G401 (cell line): ENCODE results near the gene PRR5L. TPM values are rescaled to one million over a fixed set of nuclear protein-coding genes. Genes with fewer than 3 reads are reported as not detected.
"Not testable (repeated sequence)": the region's sequence is repeated elsewhere in the genome, so short reads cannot be mapped to it uniquely, and the experiment has no call there.

Experiments used
- DNase-seq: peaks from one replicate; pipeline ENCODE4 v3.0.0-alpha.2; 2015; ENCODE audit warnings: low spot score
- in situ Hi-C: cut with HindIII; loops from 2 replicates; pipeline ENCODE4 v1.10.0; 2016; ENCODE audit warnings: low sequenced_read_pairs, mixed read lengths
- total RNA-seq: library from RNA; depleted of rRNA; stranded (reverse); fragments of >200 nt; shearing (Covaris generic); gene quantifications from 2 replicates; pipeline ENCODE4 v1.2.3, GENCODE V29; 2014; rRNA removed

Gene PRR5L
- total RNA-seq, 1 experiment from 2014 or later: not detected

- in situ Hi-C loops: no loop called here
- DNase-seq: no peak
Measured at GRCh38 chr11:36507824-36508489, 211.9 kb downstream of the PRR5L start.

DNA sequence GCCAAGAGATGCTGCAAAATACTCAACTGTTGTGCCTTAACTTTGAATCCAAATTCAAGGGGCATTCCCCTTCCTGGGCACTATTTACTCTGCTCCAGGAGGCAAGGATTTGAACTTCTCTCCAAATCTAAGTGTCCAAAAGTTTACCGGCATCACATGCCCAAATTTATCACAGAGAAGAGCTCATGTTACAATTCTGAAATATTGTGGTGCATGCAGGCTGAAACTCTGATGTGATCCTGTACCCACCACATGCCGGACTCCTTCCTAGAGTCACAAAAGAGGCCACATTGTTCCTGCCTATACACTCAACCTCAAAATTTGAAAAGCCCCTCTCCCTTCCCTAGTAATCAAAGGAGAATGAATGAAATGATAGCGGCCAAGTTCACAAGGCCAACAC, 212.7 kb downstream of the PRR5L start:
- no peak for DNase-seq
- in situ Hi-C loops: no loop called here

DNA sequence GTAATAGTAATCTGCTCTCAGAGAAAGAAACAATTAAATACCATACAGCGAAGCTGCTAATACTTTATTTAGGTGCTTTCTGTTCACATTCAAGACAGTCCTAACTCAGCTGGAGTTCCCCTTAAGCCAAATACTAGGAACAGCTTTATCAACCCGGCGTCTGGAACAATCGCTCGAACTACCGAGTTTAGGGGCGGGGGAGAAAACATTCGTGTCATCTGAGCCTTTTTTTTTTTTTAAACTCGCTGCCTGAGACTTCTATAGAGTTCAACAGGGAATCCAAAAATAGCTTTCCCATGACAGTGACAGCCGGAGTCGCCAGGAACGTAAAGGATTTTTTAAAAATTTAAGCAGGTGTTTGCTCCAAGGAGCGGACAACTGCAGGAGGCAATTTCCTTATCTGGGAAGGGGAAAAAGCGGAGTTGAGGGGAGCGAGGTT, 213.1 kb downstream of the PRR5L start:
- peak; percentile 28 for DNase-seq
- in situ Hi-C loops: no loop called here

GRCh38 chr11:36509694-36510593, 213.9 kb downstream of the PRR5L start, which contains the start of gene TRAF6:
TRAF6 (minus strand) TSS chr11:36510272; CDS start chr11:36501515, 8,757 bp downstream.
- in situ Hi-C loops: no loop called here
- peak; percentile 78 for DNase-seq

DNA sequence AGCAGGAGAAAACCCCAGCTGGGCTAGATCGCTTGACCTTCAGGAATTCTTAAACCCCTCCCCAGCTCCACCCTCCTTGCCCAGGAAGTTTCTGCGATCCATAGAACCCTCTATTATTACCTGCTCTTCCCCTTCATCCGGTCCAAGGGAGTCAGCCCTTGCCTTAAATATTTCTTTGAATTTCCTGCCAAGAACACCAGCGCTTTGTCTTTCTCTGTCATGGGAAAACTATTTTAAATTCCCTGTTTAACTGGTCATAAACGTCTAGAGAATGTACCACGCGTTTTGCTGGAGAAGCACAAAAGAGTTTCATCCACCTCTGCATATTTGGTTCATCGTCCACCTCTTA, 214.5 kb downstream of the PRR5L start:
- in situ Hi-C loops: no loop called here
- DNase-seq: peak; percentile 14

DNA sequence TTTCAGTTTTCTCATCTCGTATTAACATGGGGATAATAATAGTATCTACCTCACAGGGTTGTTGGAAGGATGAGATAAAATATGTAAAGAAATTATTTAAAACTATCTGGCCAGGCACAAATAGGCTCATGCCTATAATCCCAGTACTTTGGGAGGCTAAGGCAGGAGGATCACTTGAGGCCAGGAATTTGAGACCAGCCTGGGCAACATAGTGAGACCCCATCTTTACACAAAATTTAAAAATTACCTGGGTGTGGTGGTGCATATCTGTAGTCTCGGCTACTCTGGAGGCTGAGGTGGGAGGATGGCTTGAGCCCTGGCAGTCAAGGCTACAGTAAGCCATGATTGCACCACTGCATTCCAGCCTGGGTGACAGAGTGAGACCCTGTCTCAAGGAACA, 215.0 kb downstream of the PRR5L start:
- in situ Hi-C loops, DNase-seq: not testable (repeated sequence)

GRCh38 chr11:36512016-36512415, 215.9 kb downstream of the PRR5L start:
- in situ Hi-C loops: no loop called here
- no peak for DNase-seq

DNA sequence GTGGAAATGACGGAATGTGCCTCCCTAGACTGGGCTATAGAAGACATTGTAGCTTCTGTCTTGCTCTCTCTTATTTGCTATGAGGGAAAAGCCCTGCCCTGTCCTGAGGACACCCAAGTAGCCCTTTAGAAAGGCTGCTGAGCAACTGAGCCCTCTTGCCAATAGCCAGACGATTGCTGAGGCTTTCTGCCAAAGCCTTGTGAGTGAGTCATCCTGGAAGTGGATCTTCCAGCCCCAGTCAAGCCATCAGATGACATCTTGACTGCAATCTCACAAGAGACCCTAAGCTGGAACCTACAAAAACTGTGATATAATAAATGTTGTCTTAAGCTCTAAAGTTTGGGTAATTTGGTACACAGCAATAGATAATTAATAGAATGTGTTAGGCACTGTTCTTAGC, 217.9 kb downstream of the PRR5L start:
- in situ Hi-C loops: no loop called here
- DNase-seq: no peak

Other genes starting within 250 kb of the PRR5L start
- gene COMMD9, start 6.9 kb upstream of the PRR5L start, total RNA-seq: 85.4 and 112 TPM in 2 replicates
- gene TRAF6, start 214.0 kb downstream of the PRR5L start, total RNA-seq: 3.7 and 4.2 TPM in 2 replicates